HK-2 (cell line): ENCODE data around the gene ETS2.
"Not testable (repeated sequence)": the region's sequence is repeated elsewhere in the genome, so short reads cannot be mapped to it uniquely, and the experiment has no call there.

Experiments
- DNase-seq: peaks from one replicate; pipeline ENCODE4 v3.0.0-alpha.2; 2018; ENCODE audit not compliant: unreplicated experiment

The ETS2 gene

GRCh38 chr21:38837806-38838461, 32.2 kb downstream of the ETS2 start:
- no peak for DNase-seq

- no peak for DNase-seq
These were observed 33.0 kb downstream of the ETS2 start for GRCh38 chr21:38838598-38839327.

- no peak for DNase-seq
These were observed 33.9 kb downstream of the ETS2 start for GRCh38 chr21:38839328-38840286.

- no peak for DNase-seq
These were observed 34.9 kb downstream of the ETS2 start for GRCh38 chr21:38840456-38841300.

GRCh38 chr21:38841472-38841871, 35.7 kb downstream of the ETS2 start:
- DNase-seq = no peak

GRCh38 chr21:38842079-38842478, 36.4 kb downstream of the ETS2 start:
- no peak for DNase-seq

GRCh38 chr21:38843379-38843778, 37.6 kb downstream of the ETS2 start:
- no peak for DNase-seq

GRCh38 chr21:38843806-38844503, 38.2 kb downstream of the ETS2 start:
- DNase-seq = no peak

GRCh38 chr21:38845374-38845773, 39.6 kb downstream of the ETS2 start:
- not testable (repeated sequence) for DNase-seq

GRCh38 chr21:38847556-38847955, 41.8 kb downstream of the ETS2 start:
- DNase-seq = no peak

GRCh38 chr21:38848187-38848609, 42.5 kb downstream of the ETS2 start:
- no peak for DNase-seq

GRCh38 chr21:38849776-38850175, 44.0 kb downstream of the ETS2 start:
- DNase-seq = no peak

- DNase-seq = no peak
These were observed 44.7 kb downstream of the ETS2 start for GRCh38 chr21:38850277-38850951.

- no peak for DNase-seq
These were observed 45.4 kb downstream of the ETS2 start for GRCh38 chr21:38851101-38851500.

- DNase-seq = no peak
These were observed 46.5 kb downstream of the ETS2 start for GRCh38 chr21:38852278-38852677.

GRCh38 chr21:38852708-38853107, 47.0 kb downstream of the ETS2 start:
- DNase-seq = no peak

- peak; percentile 67 for DNase-seq
These were observed 47.7 kb downstream of the ETS2 start for GRCh38 chr21:38853421-38853919.

- no peak for DNase-seq
These were observed 51.6 kb downstream of the ETS2 start for GRCh38 chr21:38857152-38857825.

GRCh38 chr21:38858026-38858811, 52.5 kb downstream of the ETS2 start:
- no peak for DNase-seq
